ENCODE results near the gene RGN.

Gene RGN

GRCh38 chrX:47078129-47079043 lies at the start of gene RGN:
TSS of gene RGN (plus strand) at chrX:47078443. CDS start at chrX:47081145, 2,702 bp downstream.
- Mint-ChIP-seq H3K36me3 (ENCODE audit: low read depth) (no peaks in the 10 kb centered on the region), H3K4me1 (ENCODE audit: low read depth) (no peaks in the 10 kb centered on the region), H3K9me3 (no peaks in the 10 kb centered on the region), H3K27ac (no peak within 1 kb of the TSS), H3K27me3 (ENCODE audit: low read depth) (no peaks in the 10 kb centered on the region), H3K4me3 (no peak within 1 kb of the TSS)

- no peaks in the 10 kb centered on the region for H3K27me3 Mint-ChIP-seq (ENCODE audit: low read depth)
- no peaks in the 10 kb centered on the region for H3K9me3 Mint-ChIP-seq
- no peaks in the 10 kb centered on the region for H3K4me1 Mint-ChIP-seq (ENCODE audit: low read depth)
- H3K36me3 Mint-ChIP-seq (ENCODE audit: low read depth) = no peaks in the 10 kb centered on the region
- no peak overlapping the region for H3K4me3 Mint-ChIP-seq
- no peak overlapping the region for H3K27ac Mint-ChIP-seq
Measured at GRCh38 chrX:47030339-47030738, 47.9 kb upstream of the RGN start.

- Mint-ChIP-seq H3K27ac (no peak overlapping the region), H3K36me3 (ENCODE audit: low read depth) (no peaks in the 10 kb centered on the region), H3K27me3 (ENCODE audit: low read depth) (no peaks in the 10 kb centered on the region), H3K4me1 (ENCODE audit: low read depth) (no peaks in the 10 kb centered on the region), H3K4me3 (no peak overlapping the region), H3K9me3 (no peaks in the 10 kb centered on the region)
Measured at GRCh38 chrX:47047989-47048388, 30.3 kb upstream of the RGN start.

GRCh38 chrX:47059142-47059874 lies 18.9 kb upstream of the RGN start:
- Mint-ChIP-seq H3K4me1 (ENCODE audit: low read depth) (no peaks in the 10 kb centered on the region), H3K9me3 (no peaks in the 10 kb centered on the region), H3K4me3 (no peak overlapping the region), H3K27me3 (ENCODE audit: low read depth) (peaks cover 4% of the 10 kb centered on the region), H3K36me3 (ENCODE audit: low read depth) (no peaks in the 10 kb centered on the region), H3K27ac (no peak overlapping the region)

GRCh38 chrX:47060708-47061107 lies 17.5 kb upstream of the RGN start:
- no peaks in the 10 kb centered on the region for H3K36me3 Mint-ChIP-seq (ENCODE audit: low read depth)
- peaks cover 4% of the 10 kb centered on the region for H3K27me3 Mint-ChIP-seq (ENCODE audit: low read depth)
- H3K9me3 Mint-ChIP-seq = no peaks in the 10 kb centered on the region
- H3K4me1 Mint-ChIP-seq (ENCODE audit: low read depth) = no peaks in the 10 kb centered on the region
- no peak overlapping the region for H3K27ac Mint-ChIP-seq
- H3K4me3 Mint-ChIP-seq = no peak overlapping the region

- H3K36me3 Mint-ChIP-seq (ENCODE audit: low read depth) = no peaks in the 10 kb centered on the region
- H3K4me1 Mint-ChIP-seq (ENCODE audit: low read depth) = no peaks in the 10 kb centered on the region
- H3K4me3 Mint-ChIP-seq = no peak overlapping the region
- H3K27me3 Mint-ChIP-seq (ENCODE audit: low read depth) = peaks cover 4% of the 10 kb centered on the region
- H3K27ac Mint-ChIP-seq = no peak overlapping the region
- no peaks in the 10 kb centered on the region for H3K9me3 Mint-ChIP-seq
Measured at GRCh38 chrX:47061238-47061919, 16.9 kb upstream of the RGN start.

GRCh38 chrX:47063179-47063578 lies 15.1 kb upstream of the RGN start:
- H3K4me1 Mint-ChIP-seq (ENCODE audit: low read depth) = no peaks in the 10 kb centered on the region
- H3K36me3 Mint-ChIP-seq (ENCODE audit: low read depth) = no peaks in the 10 kb centered on the region
- H3K4me3 Mint-ChIP-seq = no peak overlapping the region
- no peaks in the 10 kb centered on the region for H3K9me3 Mint-ChIP-seq
- no peak overlapping the region for H3K27ac Mint-ChIP-seq
- H3K27me3 Mint-ChIP-seq (ENCODE audit: low read depth) = peaks cover 4% of the 10 kb centered on the region

GRCh38 chrX:47068214-47068613 lies 10.0 kb upstream of the RGN start:
- no peaks in the 10 kb centered on the region for H3K4me1 Mint-ChIP-seq (ENCODE audit: low read depth)
- no peak overlapping the region for H3K4me3 Mint-ChIP-seq
- no peaks in the 10 kb centered on the region for H3K36me3 Mint-ChIP-seq (ENCODE audit: low read depth)
- no peaks in the 10 kb centered on the region for H3K9me3 Mint-ChIP-seq
- no peaks in the 10 kb centered on the region for H3K27me3 Mint-ChIP-seq (ENCODE audit: low read depth)
- no peak overlapping the region for H3K27ac Mint-ChIP-seq

- no peaks in the 10 kb centered on the region for H3K27me3 Mint-ChIP-seq (ENCODE audit: low read depth)
- no peaks in the 10 kb centered on the region for H3K9me3 Mint-ChIP-seq
- H3K4me3 Mint-ChIP-seq = no peak overlapping the region
- H3K27ac Mint-ChIP-seq = no peak overlapping the region
- no peaks in the 10 kb centered on the region for H3K36me3 Mint-ChIP-seq (ENCODE audit: low read depth)
- H3K4me1 Mint-ChIP-seq (ENCODE audit: low read depth) = no peaks in the 10 kb centered on the region
Measured at GRCh38 chrX:47068720-47069119, 9.5 kb upstream of the RGN start.

- Mint-ChIP-seq H3K36me3 (ENCODE audit: low read depth) (no peaks in the 10 kb centered on the region), H3K27ac (no peak overlapping the region), H3K9me3 (no peaks in the 10 kb centered on the region), H3K27me3 (ENCODE audit: low read depth) (no peaks in the 10 kb centered on the region), H3K4me1 (ENCODE audit: low read depth) (no peaks in the 10 kb centered on the region), H3K4me3 (no peak overlapping the region)
Measured at GRCh38 chrX:47080215-47080914, 2.1 kb downstream of the RGN start.

- no peak overlapping the region for H3K27ac Mint-ChIP-seq
- H3K4me1 Mint-ChIP-seq (ENCODE audit: low read depth) = no peaks in the 10 kb centered on the region
- H3K36me3 Mint-ChIP-seq (ENCODE audit: low read depth) = no peaks in the 10 kb centered on the region
- no peaks in the 10 kb centered on the region for H3K27me3 Mint-ChIP-seq (ENCODE audit: low read depth)
- H3K4me3 Mint-ChIP-seq = no peak overlapping the region
- no peaks in the 10 kb centered on the region for H3K9me3 Mint-ChIP-seq
Measured at GRCh38 chrX:47080915-47081236, 2.6 kb downstream of the RGN start.

- Mint-ChIP-seq H3K9me3 (no peaks in the 10 kb centered on the region), H3K27me3 (ENCODE audit: low read depth) (no peaks in the 10 kb centered on the region), H3K4me3 (no peak overlapping the region), H3K36me3 (ENCODE audit: low read depth) (no peaks in the 10 kb centered on the region), H3K27ac (no peak overlapping the region), H3K4me1 (ENCODE audit: low read depth) (peaks cover 7% of the 10 kb centered on the region)
Measured at GRCh38 chrX:47091149-47091775, 13.0 kb downstream of the RGN start.

GRCh38 chrX:47093248-47093647 lies 15.0 kb downstream of the RGN start:
- no peaks in the 10 kb centered on the region for H3K9me3 Mint-ChIP-seq
- H3K27me3 Mint-ChIP-seq (ENCODE audit: low read depth) = no peaks in the 10 kb centered on the region

GRCh38 chrX:47093860-47094259 lies 15.6 kb downstream of the RGN start:
- Mint-ChIP-seq H3K9me3 (no peaks in the 10 kb centered on the region), H3K4me1 (ENCODE audit: low read depth) (peaks cover 7% of the 10 kb centered on the region), H3K27ac (no peak overlapping the region), H3K4me3 (no peak overlapping the region), H3K36me3 (ENCODE audit: low read depth) (no peaks in the 10 kb centered on the region), H3K27me3 (ENCODE audit: low read depth) (no peaks in the 10 kb centered on the region)

More at GRCh38 chrX:47093248-47093647, 15.0 kb downstream of the RGN start:
- H3K4me3 Mint-ChIP-seq = no peak overlapping the region
- no peaks in the 10 kb centered on the region for H3K36me3 Mint-ChIP-seq (ENCODE audit: low read depth)
- no peak overlapping the region for H3K27ac Mint-ChIP-seq
- H3K4me1 Mint-ChIP-seq (ENCODE audit: low read depth) = peaks cover 7% of the 10 kb centered on the region
